NT2/D1 (cell line): ENCODE data around the gene SLC8B1.

Experiments used
- YY1 ChIP-seq: IDR thresholded peaks from 2 replicates; pipeline ENCODE4 v1.6.1; 2011; ENCODE audit not compliant: insufficient read length, insufficient read depth
- ZNF274 ChIP-seq: IDR thresholded peaks from 2 replicates; pipeline ENCODE4 v1.6.1; 2011; ENCODE audit warnings: mild to moderate bottlenecking, low read depth, low read length

- TF ChIP-seq ZNF274 (no peak), YY1 (no peak)
Measured at GRCh38 chr12:113277511-113277910, 57.4 kb downstream of the SLC8B1 start.
